ENCODE results near the gene DMRTC2.

DNA sequence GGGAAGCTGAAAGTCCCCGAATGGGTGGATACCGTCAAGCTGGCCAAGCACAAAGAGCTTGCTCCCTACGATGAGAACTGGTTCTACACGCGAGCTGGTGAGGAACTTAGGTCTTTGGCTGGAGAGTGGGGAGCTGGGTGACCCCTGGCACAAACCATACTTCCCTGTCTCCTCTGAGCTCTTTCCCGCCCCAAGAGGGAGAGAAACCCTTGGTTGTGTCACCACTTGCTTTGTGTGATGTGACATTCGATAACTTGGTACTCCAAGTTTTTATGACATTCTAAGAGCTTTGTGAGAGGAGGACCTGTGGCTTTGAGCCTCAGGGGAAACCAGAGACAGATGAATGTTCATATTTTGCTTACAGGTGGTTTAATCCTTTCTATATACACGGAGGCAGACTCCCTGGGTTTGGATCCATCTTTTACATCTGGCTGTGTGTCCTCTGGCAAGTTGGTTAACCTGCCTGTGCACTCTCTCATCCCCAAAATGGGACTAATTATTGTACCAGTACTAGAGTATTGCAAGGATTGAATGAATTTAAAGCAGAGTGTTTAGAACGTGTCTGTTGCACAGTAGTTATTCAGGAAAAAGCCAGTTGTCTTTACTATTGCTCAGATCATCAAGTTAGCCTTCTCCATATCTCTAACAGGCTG lies 16.4 kb downstream of the DMRTC2 start:
- TF ChIP-seq CTCF (IDR thresholded peaks at IDR 0.05) (no peak), POLR2AphosphoS5 (IDR thresholded peaks at IDR 0.05; ENCODE audit: low read depth, low read length) (no peak)
- TF ChIP-seq, protein P1, sequence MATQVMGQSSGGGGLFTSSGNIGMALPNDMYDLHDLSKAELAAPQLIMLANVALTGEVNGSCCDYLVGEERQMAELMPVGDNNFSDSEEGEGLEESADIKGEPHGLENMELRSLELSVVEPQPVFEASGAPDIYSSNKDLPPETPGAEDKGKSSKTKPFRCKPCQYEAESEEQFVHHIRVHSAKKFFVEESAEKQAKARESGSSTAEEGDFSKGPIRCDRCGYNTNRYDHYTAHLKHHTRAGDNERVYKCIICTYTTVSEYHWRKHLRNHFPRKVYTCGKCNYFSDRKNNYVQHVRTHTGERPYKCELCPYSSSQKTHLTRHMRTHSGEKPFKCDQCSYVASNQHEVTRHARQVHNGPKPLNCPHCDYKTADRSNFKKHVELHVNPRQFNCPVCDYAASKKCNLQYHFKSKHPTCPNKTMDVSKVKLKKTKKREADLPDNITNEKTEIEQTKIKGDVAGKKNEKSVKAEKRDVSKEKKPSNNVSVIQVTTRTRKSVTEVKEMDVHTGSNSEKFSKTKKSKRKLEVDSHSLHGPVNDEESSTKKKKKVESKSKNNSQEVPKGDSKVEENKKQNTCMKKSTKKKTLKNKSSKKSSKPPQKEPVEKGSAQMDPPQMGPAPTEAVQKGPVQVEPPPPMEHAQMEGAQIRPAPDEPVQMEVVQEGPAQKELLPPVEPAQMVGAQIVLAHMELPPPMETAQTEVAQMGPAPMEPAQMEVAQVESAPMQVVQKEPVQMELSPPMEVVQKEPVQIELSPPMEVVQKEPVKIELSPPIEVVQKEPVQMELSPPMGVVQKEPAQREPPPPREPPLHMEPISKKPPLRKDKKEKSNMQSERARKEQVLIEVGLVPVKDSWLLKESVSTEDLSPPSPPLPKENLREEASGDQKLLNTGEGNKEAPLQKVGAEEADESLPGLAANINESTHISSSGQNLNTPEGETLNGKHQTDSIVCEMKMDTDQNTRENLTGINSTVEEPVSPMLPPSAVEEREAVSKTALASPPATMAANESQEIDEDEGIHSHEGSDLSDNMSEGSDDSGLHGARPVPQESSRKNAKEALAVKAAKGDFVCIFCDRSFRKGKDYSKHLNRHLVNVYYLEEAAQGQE (IDR thresholded peaks at IDR 0.05; ENCODE audit: insufficient read depth in 1 of 2, low read depth in 2 of 2, low read length in 1 of 2), result no peak
